NCI-H1105 treated with DMSO at 0.1 percent for 48 hours (cell line): ENCODE results near the gene UBR2.
"Not testable (repeated sequence)": the region's sequence is repeated elsewhere in the genome, so short reads cannot be mapped to it uniquely, and the experiment has no call there.

Experiments used
- DNase-seq: peaks from one replicate; lab custom pipeline; 2025; lab: John Stamatoyannopoulos, UW

The UBR2 gene

DNA sequence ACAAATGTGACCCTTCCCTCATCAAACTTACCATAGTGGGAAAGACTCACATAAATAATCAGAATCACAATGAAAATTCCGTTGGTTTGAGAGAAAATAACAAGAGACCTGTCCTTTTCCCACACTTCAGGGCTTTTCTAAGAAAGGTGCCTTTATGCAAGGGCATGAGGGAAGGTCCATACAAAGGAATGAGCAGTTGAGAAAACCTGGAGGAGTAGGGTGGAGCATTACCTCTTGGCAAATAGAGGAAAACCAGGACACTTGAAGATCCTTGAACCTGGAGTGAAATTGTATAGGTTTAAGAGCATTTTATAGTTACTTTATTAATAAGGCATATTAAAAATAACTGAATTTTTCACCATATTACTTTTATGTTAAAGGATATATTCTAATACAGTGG, 54.3 kb downstream of the UBR2 start:
- DNase-seq = no peak

- no peak for DNase-seq
Observed at GRCh38 chr6:42618686-42619085, 54.9 kb downstream of the UBR2 start.

GRCh38 chr6:42619963-42620362, 56.1 kb downstream of the UBR2 start:
- DNase-seq = no peak

GRCh38 chr6:42624601-42625000, 60.8 kb downstream of the UBR2 start:
- DNase-seq = no peak

GRCh38 chr6:42627044-42627443, 63.2 kb downstream of the UBR2 start:
- no peak for DNase-seq

GRCh38 chr6:42627674-42628073, 63.8 kb downstream of the UBR2 start:
- DNase-seq = no peak

DNA sequence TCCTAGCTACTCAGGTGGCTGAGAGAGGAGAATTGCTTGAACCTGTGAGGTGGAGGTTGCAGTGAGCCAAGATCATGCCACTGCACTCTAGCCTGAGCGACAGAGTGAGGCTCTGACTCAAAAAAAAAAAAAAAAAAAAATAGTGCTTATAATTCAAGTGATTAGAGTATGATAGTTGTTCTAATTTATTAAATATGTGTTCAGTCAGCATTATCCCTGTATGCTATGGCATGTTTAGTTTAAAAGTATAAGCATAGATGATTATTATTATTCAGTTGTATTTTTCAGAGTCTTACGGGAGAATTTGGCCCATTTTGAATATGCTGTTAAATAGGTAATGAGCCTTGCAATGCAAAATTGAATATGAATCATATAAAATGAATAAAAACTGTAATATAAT, 64.8 kb downstream of the UBR2 start:
- DNase-seq = no peak

DNA sequence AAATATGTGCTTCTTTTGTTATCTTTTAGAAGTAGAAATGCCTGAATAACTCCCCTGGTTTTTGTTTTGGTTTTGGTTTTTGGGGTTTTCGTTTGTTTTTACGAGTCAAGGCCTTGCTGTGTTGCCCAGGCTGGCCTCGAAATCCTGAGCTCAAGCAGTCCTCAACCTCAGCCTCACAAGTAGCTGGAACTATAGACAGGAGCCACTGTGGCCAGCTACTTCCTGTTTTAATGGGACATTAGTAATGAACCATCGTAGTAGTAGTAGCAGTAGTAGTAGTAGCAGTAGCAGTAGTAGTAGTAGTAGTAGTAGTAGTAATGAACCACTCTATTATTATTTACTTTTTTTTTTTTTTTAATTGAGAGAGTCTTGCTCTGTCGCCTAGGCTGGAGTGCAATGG, 66.0 kb downstream of the UBR2 start:
- no peak for DNase-seq

- DNase-seq = no peak
Observed at GRCh38 chr6:42637681-42638080, 73.9 kb downstream of the UBR2 start.

DNA sequence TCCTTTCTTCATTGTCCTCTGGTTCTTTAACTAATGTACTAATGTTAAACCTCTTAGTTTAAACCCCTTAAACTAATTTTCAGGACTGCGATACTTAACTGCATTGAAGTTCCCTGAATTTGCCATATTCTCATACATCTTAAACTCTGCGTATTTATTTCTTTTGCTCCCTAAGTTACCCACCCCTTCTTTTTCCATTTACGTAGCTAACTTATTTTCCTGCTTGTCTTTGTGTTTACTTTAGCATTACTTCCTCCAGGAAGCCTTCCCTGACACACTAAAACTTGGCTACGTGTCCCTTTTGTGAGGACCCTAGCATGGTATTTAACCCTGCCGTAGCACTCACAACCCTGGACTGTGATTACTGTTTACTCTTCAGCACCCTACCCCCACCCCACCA, 79.0 kb downstream of the UBR2 start:
- DNase-seq = no peak

DNA sequence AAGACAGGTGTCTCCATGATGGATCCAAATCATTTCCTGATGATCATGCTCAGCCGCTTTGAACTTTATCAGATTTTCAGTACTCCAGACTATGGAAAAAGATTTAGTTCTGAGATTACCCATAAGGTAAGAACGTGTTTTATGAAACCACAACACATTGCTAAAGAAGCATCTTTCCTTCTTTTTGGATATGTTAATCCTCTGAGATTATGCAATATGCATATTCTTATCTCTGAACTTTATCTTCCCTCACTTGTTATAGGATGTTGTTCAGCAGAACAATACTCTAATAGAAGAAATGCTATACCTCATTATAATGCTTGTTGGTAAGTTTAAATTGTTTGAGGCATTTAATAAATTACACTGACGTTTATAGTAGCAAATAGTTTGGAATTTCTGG, 80.4 kb downstream of the UBR2 start:
- no peak for DNase-seq

GRCh38 chr6:42652024-42652746, 88.4 kb downstream of the UBR2 start:
- no peak for DNase-seq

DNA sequence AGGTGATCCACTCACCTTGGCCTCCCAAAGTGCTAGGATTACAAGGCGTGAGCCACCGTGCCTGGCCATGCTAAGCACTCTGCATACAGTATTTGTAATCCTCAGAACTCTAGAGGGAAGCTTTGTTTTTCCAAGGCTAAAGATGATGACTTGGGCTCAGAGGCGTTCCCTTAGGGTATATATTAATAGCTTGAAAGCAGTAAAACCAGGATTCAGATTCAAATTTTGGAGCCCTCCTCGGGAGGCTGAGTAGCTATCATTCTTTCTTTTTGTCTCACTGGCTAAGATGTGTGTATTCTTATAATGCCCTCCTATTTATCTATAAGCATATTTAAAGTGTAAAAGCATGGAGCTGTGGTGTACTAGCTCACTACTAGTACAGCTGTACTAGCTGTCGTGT, 90.0 kb downstream of the UBR2 start:
- DNase-seq = no peak

DNA sequence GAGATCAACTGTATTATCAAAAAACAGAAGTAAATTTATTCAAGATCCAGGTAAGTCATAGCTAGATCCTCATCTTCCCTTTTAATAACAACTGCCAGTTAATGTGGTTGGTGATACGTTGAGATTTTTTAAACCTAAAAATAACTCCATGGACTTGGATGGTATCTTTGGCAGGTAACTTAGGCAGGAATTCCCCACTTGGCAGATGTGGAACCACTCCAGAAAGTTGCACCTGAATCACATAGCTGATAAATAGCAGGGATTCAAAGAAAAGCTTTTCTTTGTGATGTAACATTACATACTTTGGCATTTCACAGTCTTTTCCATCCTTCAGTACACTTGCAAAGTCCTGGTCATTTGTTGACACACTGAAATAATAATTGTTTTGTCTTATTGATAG, 96.0 kb downstream of the UBR2 start:
- no peak for DNase-seq

- peak; percentile 87 for DNase-seq
Observed at GRCh38 chr6:42661540-42662153, 97.8 kb downstream of the UBR2 start.

DNA sequence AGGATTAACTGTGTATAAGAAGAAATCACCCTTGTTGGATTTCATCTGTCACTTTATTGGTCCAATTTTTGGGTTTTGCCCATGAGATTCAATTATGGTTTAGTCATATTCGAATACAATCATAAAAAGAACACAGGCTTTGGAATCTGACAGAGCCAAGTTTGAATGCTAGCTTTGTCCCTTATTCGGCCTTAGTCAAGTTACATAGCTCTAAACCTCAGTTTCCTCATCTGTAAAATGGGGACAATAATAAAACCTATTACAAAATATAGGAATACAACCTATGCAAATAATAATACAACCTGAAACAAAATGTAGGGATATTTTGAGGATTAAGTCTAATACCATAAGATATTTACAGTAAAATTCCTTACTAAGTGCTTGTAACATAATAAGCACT, 100.9 kb downstream of the UBR2 start:
- no peak for DNase-seq

- DNase-seq = not testable (repeated sequence)
Observed at GRCh38 chr6:42674368-42674767, 110.5 kb downstream of the UBR2 start.

DNA sequence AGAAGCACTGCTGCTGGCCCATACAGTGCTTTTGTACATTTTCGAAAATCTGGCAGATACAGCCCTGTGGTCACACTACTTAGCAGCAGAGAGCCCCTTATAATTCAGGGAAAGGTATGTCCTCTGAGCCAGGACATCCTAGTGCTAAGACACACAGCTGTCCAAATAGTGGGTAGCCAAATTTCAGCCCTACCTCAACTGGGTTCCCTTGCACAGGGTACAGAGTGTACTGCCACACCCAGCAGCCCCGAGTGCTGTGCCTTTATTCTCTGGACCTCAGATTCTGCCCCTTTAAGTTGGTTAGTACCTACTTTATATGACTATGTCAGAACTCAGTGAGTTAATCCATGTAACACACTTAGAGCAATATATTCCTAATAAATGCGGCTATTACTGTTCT, 111.0 kb downstream of the UBR2 start:
- no peak for DNase-seq

- no peak for DNase-seq
Observed at GRCh38 chr6:42679358-42679757, 115.5 kb downstream of the UBR2 start.

- no peak for DNase-seq
Observed at GRCh38 chr6:42688281-42688680, 124.5 kb downstream of the UBR2 start.

- DNase-seq = no peak
Observed at GRCh38 chr6:42689371-42689770, 125.5 kb downstream of the UBR2 start.

GRCh38 chr6:42690151-42690702, 126.4 kb downstream of the UBR2 start:
- no peak for DNase-seq

- no peak for DNase-seq
Observed at GRCh38 chr6:42690872-42691271, 127.0 kb downstream of the UBR2 start.
